HG03159 (cell line): Measurements from ENCODE around the gene CCDC148.

Experiments
- ATAC-seq: cut with Tn5 transposase; IDR thresholded peaks from one replicate; pipeline ENCODE4 v1.9.1; 2021; ENCODE audit warnings: mild to moderate bottlenecking, moderate library complexity; ENCODE audit not compliant: unreplicated experiment

Gene CCDC148

DNA sequence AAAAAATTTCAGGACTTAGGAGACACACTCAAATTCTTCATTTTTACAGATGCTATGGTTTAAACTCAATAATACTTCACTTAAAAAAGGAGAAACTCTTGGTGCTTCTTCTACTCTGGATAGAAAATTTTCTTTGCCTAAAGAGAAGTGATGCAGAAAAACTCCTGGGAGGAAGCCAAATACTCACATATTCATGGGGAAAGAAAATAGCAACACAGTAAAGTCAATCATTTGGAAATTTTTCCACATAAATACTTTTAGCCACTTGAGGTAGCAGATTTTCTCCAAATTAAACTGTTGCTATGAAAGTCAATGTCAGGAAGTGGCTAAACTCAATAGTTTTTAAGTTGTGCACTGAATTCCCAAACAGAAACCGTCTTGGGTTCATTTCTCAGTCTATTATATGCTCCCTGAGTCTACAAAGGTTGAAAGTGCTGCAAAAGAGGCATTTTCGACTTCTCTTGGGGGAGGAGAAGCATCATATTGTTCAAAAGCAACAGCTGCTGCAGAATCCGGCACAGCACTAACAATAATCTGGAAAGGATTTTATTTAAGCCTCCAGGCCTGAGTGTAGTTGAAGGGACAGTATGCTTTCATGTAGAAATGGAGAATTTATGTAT, 273.8 kb downstream of the CCDC148 start:
- ATAC-seq: no peak

DNA sequence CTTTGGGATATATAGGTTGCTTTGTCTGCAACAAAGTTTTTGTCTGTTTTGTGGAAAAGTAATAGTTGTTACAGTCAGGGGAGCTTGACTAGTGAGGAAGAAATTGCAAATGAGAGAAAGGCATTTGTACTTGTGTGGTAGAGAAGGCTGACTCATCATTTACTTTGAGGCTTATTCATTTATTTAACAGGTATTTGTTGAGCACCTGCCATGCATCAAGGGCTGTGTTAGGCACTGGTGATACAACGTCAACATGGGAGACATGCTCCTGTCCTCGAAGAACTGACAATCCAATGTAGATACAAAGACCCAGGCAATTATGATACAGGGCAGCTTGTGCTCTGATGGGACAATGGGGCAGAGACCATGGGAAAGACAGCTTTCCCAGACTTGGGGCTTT, 275.4 kb downstream of the CCDC148 start:
- ATAC-seq: no peak

DNA sequence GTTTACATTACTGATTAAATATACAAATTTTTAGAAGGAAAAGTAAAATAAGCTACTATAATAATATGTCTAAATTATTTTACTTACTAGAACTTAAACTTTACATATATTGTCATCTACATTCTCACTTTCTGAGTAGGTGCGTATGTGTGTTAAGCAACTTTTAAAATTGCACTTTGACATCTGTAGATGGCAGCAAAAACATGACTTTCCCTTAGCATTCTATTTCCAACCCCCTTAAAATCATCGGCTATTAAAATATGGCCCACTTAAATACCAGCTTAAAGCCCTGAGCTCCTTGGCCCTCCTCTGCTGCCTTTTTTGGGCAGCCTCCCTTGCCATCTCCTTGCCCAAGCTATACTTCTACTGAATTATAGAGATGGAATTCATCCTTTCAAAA, 276.9 kb downstream of the CCDC148 start:
- ATAC-seq: peak; percentile 60

DNA sequence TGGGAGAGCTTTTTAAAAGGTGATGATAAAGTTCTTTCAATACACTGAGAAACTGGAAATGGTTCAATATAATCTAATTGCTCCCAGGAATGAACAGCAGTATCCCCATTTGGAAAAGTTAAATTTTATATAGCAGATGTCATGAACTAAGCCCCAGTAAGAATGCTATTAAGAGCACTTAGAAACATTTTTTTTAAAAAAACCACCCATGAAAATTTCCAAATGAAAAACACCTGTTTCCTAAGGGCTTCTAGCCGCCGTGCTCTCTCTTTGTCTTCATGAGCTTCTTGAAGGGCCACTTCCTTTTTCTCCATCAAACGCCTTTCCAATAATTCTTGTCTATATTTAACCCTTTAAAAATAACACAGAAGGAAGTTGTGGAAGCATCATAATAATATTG, 277.9 kb downstream of the CCDC148 start:
- no peak for ATAC-seq

DNA sequence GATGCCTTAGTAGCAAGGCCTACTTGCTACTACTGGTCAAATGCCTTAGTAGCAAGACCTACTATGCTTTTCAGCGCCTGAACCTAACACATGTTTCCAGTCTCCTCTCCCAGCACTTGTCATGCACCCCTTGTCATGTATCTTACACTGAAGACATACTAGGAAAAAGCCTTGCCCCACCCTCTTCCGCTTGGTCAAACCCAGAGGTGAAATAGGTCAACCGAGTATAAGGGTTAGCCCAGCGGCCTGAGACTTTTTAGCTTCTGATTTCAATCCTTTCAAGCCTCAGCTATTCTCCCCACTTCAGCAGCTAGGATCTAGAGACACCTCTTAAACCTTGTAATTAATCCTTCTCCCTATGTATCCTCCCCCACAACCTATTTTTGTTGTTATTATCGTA, 281.6 kb downstream of the CCDC148 start:
- no peak for ATAC-seq

DNA sequence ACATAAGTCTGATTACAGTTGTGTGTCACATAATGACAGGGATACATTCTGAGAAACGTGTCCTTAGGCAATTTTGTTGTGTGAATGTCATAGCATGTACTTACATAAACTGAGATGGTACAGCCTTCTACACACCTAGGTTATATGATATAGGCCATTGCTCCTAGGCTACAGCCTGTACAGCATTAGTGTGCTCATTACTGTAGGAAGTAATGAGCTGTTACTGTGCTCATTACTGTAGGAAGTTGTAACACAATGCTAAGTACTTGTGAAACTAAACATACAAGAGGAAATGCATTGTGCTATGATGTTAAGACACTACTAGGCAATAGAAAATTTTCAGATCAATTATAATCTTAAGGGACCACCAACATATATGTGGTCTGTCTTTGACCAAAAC, 282.1 kb downstream of the CCDC148 start:
- ATAC-seq: no peak

DNA sequence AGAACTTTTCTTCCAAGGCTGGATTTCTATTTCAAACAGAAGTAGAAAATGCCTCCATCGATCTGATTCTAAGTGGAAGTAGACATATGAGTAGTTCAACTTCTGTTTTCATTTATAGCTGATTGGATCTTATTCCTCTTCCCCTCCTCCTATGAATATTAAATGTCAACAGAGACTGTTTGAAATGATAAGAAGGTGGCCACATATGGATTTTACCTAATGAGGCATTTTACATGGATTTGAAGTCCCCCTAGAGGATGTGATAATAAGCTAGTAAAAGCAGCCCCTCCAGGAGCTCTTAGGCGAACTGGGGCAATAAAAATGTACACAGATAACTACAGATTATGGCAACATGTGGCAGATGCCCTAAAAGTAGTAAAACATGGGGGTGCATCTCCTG, 283.8 kb downstream of the CCDC148 start:
- no peak for ATAC-seq

DNA sequence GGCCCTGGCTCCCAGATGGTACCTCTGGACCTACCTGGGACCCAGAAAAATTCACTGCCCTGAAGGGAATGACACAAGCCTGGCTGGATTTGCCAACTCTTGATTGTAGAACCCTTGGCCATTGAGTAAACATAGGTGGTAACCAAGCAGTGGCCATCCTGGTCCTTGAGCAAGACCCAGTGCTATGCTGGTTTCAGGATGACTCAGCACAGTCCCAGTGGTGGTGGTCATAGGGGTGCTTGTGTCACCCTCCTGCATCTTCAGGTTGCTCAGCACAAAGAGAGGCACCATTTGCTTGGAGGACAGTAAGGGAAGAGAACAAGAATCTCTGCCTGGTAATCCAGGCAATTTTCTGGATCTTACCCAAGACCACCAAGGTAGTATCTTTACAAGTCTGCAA, 302.0 kb downstream of the CCDC148 start:
- ATAC-seq: no peak

DNA sequence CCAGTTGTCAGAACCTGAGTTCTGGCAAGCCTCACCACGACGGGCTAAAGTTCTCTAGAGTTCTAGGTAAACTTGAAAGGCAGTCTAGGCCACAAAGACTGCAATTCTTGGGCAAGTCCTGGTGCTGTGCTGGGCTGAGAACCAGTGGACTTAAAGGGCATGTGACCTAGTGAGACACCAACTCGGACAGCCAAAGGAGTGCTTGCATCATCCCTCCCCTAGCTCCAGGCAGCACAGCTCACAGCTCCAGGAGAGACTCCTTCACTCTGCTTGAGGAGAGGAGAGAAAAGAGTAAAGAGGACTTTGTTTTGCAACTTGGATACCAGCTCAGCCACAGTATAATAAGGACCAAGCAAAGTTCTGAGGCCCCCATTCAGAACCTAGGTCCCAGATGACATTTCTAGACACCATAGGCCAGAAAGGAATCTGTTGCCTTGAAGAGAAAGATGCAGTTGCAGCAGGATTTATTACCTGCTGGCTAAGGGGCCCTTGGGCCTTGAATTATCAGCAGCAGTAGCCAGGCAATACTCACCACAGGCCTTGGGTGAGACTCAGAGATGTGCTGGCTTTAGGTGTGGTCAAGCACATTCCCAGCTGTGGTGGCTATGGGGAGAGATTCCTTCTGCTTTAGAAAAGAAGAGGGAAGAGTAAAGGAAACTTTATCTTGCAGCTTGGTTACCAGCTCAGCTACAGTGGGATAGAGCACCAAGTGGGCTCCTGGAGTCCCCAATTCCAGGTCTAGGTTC, 303.1 kb downstream of the CCDC148 start:
- ATAC-seq: no peak

DNA sequence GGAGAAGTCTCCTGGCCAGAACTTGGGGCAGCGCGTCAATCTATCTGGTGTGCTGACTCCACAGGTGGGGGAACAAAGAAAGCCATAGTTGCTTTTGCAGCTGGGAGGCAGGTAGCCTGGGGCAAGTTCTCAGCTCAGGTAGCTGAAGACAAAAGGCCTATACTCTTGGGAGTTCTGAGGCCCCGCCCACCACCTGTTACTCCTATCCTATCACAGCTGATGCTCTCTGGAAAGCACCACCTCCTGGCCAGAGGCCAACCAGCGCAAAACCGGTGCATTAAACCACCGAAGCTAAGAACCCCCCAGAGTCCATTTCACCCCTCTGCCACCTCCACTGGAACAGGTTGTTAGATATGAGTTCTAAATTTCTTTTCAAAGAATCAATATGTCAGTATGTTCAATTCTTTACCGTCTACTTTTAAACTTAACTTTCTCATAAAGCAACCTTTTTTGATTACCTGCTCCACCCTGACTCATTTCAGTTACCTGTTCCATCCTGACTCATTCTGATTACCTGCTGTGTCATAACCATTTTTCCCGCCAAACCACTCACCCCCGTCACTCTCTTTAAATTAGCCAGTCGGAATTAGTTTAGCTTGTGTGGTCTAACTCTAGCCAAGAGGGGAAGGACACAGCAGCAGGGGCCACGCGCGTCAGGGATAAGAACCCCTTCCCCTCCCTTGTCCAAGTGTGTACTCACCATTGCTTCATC, 311.5 kb downstream of the CCDC148 start:
- ATAC-seq: no peak

DNA sequence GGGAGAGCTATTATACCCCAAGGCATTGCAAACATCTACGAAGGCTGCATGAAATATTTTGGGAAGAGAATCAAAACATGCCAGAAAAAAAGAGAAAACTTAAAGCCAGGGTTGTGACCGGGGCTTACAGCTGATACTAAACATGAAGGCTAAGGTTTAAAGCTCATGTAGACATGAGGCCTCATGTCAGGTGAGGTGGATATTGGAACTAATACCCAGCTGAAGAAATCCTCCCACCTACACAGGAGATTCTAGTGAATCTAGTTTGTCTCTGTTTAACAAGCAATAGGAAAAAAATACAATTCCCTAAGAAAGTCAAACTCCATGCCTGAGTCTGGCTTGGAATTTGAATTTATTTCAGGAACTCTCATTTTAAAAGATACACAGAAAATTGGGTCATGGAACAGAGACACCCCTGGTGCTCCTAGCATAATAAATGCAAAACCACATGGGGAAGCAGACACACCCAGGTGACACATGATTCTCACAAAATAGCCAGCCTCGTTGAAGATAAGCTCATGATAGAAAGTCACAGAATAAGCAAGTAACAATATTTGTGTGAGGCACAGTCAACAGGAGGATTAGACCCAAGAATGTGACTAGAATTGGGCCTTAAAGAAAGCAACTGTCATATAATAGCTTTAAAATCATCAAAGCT, 312.7 kb downstream of the CCDC148 start:
- ATAC-seq: no peak

DNA sequence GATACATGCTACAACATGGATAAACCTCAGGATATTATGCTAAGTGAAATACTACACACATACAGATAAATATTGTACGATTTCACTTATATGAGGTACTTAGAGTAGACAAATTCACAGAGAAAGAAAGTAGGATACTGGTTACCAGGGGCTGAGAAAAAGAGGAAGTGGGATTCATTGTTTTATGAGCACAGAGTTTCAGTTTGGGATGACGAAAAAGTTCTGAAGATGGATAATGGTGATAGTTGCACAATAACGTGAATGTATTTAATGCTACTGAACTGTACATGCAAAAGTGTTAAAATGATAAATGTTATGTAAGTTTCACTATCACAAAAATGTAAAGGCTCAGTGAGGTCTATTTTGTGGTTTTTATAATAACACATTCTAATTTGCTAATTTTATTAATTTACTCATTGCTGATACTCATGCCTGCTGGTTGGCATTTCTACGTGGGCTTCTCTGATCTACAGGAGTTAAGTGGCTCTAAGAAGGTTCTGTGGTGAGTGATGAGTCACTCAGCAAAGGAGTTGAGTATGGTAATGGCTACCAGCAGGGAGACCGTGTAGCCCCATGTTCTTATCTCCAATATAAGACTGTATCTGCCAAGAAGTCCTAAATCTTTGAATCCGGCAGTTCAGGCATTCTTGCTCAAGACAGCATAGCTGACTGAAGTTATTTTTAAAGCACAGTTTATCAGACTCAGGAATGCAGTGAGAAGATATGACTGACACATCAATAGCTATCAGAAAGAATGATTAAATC, 313.8 kb downstream of the CCDC148 start:
- peak; percentile 77 for ATAC-seq

DNA sequence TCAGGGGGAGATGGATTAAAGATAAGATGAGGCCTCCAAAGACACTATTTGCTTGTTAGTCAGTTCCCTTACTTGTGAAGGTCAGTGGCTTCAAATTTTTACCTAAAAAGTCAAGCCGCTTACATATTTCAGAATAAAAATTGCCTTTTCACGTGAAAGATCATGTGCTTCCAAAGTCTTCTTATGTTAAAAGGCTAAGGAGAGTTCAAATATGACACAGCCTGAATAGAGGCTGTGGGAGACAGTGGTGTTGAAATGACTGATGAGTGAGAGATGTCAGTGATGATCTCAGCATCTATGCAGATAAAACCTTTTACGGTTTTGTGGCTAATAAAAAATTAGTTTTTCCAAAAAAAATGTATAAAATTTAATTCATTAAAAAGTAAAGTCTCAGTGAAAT, 314.4 kb downstream of the CCDC148 start:
- no peak for ATAC-seq

DNA sequence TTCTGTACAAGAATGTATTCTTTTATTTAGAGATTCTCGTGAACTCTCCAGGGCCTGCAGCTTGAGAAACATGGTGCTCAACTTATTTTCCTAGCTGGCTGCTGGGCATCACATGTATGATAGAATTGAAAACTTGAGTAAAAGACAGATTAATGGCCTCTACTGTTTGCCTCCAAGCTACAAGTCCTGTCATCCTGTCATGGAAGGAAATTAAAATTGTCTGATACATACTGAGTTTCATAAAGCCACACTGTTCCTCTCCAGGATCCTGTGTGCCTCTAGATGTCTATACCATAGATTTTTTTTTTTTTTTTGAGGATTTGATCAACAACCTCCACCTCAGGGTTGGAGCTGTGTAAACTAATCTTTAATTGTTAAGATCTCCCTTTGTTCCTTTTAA, 316.4 kb downstream of the CCDC148 start:
- no peak for ATAC-seq

DNA sequence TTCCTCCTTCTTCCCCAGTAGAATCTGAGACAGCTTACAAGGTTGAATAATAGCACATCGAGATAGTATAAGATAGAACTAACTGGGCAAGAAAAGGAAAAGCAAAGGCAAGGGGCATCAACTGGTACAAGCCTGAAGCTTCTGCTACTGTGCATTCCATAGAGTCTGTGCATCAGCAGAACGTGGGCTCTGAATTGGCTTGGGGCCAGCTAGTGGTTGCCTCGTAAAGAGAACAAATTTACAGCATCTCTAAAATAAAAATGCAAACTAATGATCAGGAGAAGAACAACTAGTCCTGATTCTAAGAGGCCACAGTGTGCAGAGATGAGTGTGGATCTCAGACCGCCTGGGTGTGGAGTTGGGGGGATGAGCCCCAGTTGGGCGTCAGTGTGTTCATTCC, 318.3 kb downstream of the CCDC148 start:
- no peak for ATAC-seq

DNA sequence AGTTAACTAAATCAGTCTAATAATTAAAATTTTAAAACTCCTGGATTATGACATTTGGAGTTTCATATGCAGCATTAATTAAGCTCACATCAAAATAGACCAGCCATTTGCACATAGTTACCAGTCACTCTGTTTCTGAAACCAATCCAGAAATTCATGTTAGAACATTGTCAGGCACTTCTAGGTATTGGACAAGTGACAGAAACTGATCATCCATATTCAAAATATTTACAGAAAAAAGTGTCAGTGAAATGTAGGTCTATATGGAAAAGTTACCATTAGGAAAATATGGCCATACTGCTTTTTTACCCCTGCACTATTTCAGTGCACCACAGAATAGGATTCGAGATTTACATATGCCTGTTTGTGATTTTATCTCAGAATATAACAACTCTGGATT, 321.5 kb downstream of the CCDC148 start:
- ATAC-seq: no peak

DNA sequence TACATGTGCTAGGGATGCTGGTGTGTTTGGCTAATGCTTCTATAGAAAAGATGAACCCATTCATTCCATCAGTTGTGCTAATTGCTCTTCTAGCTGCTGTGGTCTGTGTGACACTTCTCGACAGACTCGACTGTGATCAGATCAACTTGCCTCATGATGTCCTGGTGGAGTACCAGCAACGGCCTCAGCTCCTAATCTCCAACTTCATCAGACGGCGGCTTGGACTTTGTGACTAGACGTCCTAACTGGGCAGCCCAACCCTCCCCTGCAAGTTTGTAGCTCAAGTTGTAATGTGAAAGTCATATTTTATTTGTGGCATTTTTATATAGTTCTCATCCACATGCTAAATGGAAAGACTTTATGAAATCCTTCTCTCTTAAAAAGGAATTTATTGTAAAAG, 321.9 kb downstream of the CCDC148 start:
- ATAC-seq: no peak

DNA sequence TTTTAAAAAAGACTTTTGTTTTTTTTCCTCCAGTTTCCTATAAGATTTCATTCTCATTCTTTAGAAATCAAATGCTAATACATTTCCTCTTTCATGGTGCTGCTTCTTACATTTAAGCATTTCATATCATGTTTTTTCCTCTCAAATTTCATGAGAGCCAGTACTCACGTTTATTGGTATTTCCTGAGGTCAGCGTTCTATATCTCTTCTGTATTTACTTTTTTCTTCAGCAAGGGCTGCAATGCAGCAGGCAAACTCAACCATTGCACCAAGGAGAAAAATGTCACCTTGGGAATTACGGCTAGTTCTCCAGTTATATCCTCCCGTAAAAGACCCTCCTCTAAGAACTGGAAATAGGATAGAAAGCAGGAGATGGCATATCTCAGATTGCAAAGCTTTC, 322.5 kb downstream of the CCDC148 start:
- ATAC-seq: no peak

DNA sequence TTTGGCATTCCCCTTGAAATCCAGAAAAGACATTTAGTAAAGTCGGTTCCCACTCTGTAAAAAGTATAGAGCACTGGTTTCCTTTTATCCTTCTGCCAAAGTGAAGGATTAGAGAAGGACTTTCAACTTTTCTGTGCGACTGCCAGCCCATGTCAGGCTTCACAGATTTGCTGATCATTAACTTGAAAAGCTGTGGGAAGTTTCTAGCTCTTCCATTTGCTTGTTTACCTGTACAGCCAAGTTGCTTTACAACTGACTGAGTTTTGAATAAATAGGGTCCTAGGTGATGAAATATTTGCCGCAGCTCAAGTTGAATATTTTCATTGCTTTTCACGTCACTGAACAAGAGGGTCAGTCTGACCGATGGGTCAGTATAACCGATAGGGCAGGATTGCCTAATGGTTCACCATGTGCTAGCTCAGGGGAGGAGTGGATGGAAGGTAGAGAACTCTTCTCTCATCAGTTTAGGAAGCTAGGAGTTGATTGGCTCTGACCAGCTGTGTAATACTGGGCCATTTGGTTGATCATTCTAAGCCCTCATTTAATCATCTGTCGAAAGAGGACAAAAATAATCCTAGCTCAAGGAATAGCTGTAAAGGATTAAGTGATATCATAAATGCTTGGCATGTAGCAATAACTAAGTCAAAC, 324.5 kb downstream of the CCDC148 start:
- no peak for ATAC-seq

DNA sequence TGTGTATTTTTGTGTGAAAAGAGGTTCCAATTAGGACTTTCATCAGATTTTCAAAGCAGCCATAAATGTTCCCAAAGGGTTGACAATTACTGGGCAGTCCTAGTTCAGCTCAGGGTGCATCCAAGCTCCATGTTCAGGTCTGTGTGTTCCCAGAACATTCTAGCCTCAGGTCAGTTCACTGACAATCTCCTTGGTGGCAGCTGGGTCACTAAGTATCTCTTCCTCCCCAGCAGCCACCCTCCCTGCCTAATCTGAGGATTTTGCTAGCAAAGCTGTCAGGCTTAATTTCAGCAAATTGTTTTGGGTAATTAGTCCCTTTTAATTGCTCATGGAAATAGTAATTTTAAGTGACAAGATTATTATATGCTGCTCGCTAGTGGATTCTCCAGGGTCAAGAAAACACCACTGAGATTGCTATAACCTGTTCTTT, 325.1 kb downstream of the CCDC148 start:
- no peak for ATAC-seq
